ENCODE results near the gene LSR. TPM values are rescaled to one million over a fixed set of nuclear protein-coding genes. Genes with fewer than 3 reads are reported as not detected.

Gene LSR
- total RNA-seq, 1 donor from 2014 or later, result 27.1 TPM

- DNase-seq (ENCODE audit: low spot score), result no peak
- Histone ChIP-seq H4K20me1 (ENCODE audit: low read depth) (no peaks in the 10 kb centered on the region), H3K79me2 (ENCODE audit: low read depth) (no peaks in the 10 kb centered on the region), H3K36me3 (no peaks in the 10 kb centered on the region), H3K4me1 (no peaks in the 10 kb centered on the region), H3K27ac (no peak overlapping the region), H3K4me2 (no peak overlapping the region), H3K27me3 (no peaks in the 10 kb centered on the region), H2AFZ (replicated peaks) (no peak overlapping the region), H3K9me3 (ENCODE audit: low read depth) (no peaks in the 10 kb centered on the region), H3K4me3 (no peak overlapping the region), H3F3A (ENCODE audit: low read depth) (no peaks in the 10 kb centered on the region), H3K9ac (no peak overlapping the region)
- H3K9me3 Mint-ChIP-seq, result no peaks in the 10 kb centered on the region
- H3K4me3 Mint-ChIP-seq, result no peak overlapping the region
- H3K4me1 Mint-ChIP-seq, result peaks cover 7% of the 10 kb centered on the region
- no peak for TF ChIP-seq EZH2 (IDR thresholded peaks at IDR 0.05)
- TF ChIP-seq EZH2phosphoT487 (IDR thresholded peaks at IDR 0.05), result no peak
- TF ChIP-seq CTCF (IDR thresholded peaks at IDR 0.05), result no peak
- H3K36me3 Mint-ChIP-seq, result no peaks in the 10 kb centered on the region
- no peak overlapping the region for H3K27ac Mint-ChIP-seq
- H3K27me3 Mint-ChIP-seq (ENCODE audit: insufficient read depth, low read depth), result peaks cover 7% of the 10 kb centered on the region
Measured at GRCh38 chr19:35314031-35314430, 65.2 kb downstream of the LSR start.

GRCh38 chr19:35314858-35315470, 66.2 kb downstream of the LSR start:
- Mint-ChIP-seq H3K4me3 (no peak overlapping the region), H3K4me1 (peaks cover 3% of the 10 kb centered on the region), H3K27ac (no peak overlapping the region), H3K9me3 (no peaks in the 10 kb centered on the region), H3K36me3 (no peaks in the 10 kb centered on the region), H3K27me3 (ENCODE audit: insufficient read depth, low read depth) (peaks cover 6% of the 10 kb centered on the region)
- no peak overlapping the region for H3K4me2 ChIP-seq
- no peaks in the 10 kb centered on the region for H4K20me1 ChIP-seq (ENCODE audit: low read depth)
- no peaks in the 10 kb centered on the region for H3K4me1 ChIP-seq
- H2AFZ ChIP-seq (replicated peaks), result no peak overlapping the region
- H3K79me2 ChIP-seq (ENCODE audit: low read depth), result no peaks in the 10 kb centered on the region
- no peaks in the 10 kb centered on the region for H3K27me3 ChIP-seq
- no peaks in the 10 kb centered on the region for H3F3A ChIP-seq (ENCODE audit: low read depth)
- no peak overlapping the region for H3K9ac ChIP-seq
- H3K9me3 ChIP-seq (ENCODE audit: low read depth), result no peaks in the 10 kb centered on the region
- DNase-seq (ENCODE audit: low spot score), result no peak
- no peaks in the 10 kb centered on the region for H3K36me3 ChIP-seq
- H3K27ac ChIP-seq, result no peak overlapping the region
- TF ChIP-seq CTCF (IDR thresholded peaks at IDR 0.05), result no peak
- TF ChIP-seq EZH2phosphoT487 (IDR thresholded peaks at IDR 0.05), result no peak
- no peak for TF ChIP-seq EZH2 (IDR thresholded peaks at IDR 0.05)
- H3K4me3 ChIP-seq, result no peak overlapping the region

DNA sequence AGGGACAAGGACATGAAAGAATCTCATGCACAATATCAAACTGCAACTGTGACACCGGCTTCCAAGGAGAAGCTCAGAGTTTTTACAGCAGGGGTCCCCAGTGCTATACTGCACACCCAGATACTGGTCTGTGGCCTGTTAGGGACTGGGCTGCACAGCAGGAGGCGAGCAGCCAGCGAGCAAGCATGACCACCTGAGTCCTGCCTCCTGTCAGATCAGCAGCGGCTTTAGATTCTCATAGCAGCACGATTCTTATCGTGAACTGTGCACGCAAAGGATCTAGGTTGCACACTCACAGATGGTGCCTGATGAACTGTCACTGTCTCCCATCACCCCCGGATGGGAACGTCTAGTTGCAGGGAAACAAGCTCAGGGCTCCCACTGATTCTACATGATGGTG, 67.1 kb downstream of the LSR start:
- H3K9ac ChIP-seq, result no peak overlapping the region
- Mint-ChIP-seq H3K4me3 (no peak overlapping the region), H3K27me3 (ENCODE audit: insufficient read depth, low read depth) (peaks cover 6% of the 10 kb centered on the region), H3K9me3 (no peaks in the 10 kb centered on the region), H3K36me3 (no peaks in the 10 kb centered on the region), H3K27ac (no peak overlapping the region), H3K4me1 (peaks cover 3% of the 10 kb centered on the region)
- no peaks in the 10 kb centered on the region for H3F3A ChIP-seq (ENCODE audit: low read depth)
- no peak overlapping the region for H2AFZ ChIP-seq (replicated peaks)
- H3K4me2 ChIP-seq, result no peak overlapping the region
- H3K9me3 ChIP-seq (ENCODE audit: low read depth), result no peaks in the 10 kb centered on the region
- no peak for DNase-seq (ENCODE audit: low spot score)
- no peak for TF ChIP-seq CTCF (IDR thresholded peaks at IDR 0.05)
- no peak for TF ChIP-seq EZH2 (IDR thresholded peaks at IDR 0.05)
- no peak for TF ChIP-seq EZH2phosphoT487 (IDR thresholded peaks at IDR 0.05)
- no peak overlapping the region for H3K4me3 ChIP-seq
- no peaks in the 10 kb centered on the region for H3K4me1 ChIP-seq
- H4K20me1 ChIP-seq (ENCODE audit: low read depth), result no peaks in the 10 kb centered on the region
- no peaks in the 10 kb centered on the region for H3K27me3 ChIP-seq
- no peaks in the 10 kb centered on the region for H3K36me3 ChIP-seq
- no peaks in the 10 kb centered on the region for H3K79me2 ChIP-seq (ENCODE audit: low read depth)
- no peak overlapping the region for H3K27ac ChIP-seq

All from neural progenitor cell (in vitro differentiated cells).